ENCODE measurements around the gene HABP2.

HABP2 gene

DNA sequence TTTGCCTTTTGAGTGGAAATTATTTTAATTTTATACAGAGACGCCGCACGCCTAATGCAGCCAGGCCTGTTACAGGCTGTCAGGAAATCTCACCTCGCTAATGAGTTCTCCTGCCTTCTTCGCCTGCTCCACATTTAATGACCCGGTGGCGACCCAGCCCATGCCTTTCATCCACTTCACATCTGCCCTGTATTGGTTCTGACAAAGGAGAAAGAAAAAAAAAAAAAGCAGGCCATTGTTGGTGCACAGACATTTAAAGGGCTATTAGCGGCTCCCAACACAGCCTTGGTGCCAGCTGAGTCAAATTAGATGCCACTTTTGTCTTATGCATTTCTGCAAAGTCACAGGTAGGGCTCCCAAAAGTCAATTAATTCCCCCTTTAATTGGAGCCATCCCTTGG lies 67.7 kb downstream of the HABP2 start:
- H3K27ac ChIP-seq (ENCODE audit: low read length) = no peak overlapping the region
- H3K4me3 ChIP-seq (ENCODE audit: low read depth in 1 of 2, low read length in 2 of 2) = no peak overlapping the region
- no peaks in the 10 kb centered on the region for H3K9me3 ChIP-seq (ENCODE audit: control insufficient read depth in 1 of 2, low read length in 2 of 2)
- no peaks in the 10 kb centered on the region for H3K36me3 ChIP-seq (ENCODE audit: control insufficient read depth in 1 of 2, insufficient read depth in 2 of 2, low read length in 2 of 2)
- no peaks in the 10 kb centered on the region for H3K4me1 ChIP-seq (ENCODE audit: control insufficient read depth in 1 of 2, insufficient read depth in 2 of 2, low read length in 2 of 2)
- no peaks in the 10 kb centered on the region for H3K27me3 ChIP-seq (ENCODE audit: low read depth, low read length)

DNA sequence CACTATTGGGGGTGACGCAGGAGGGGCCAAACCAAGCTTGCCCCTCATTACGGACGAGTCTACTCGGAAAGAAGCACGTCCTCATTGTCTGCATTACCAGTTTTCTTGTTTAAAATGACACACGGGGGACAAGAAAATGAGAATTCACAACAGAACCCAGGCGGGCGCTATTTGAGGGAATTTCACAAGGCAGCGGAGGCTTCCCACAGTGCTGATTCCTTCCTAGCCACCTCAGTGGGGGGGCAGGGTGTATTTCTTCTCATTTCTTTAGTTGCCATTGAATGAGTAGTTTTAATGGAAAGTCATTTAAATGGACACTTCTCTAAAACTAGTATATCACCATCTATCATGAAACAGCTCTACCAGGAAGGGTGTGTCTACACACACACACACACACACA lies 68.1 kb downstream of the HABP2 start:
- H3K36me3 ChIP-seq (ENCODE audit: control insufficient read depth in 1 of 2, insufficient read depth in 2 of 2, low read length in 2 of 2) = no peaks in the 10 kb centered on the region
- no peaks in the 10 kb centered on the region for H3K4me1 ChIP-seq (ENCODE audit: control insufficient read depth in 1 of 2, insufficient read depth in 2 of 2, low read length in 2 of 2)
- no peak overlapping the region for H3K27ac ChIP-seq (ENCODE audit: low read length)
- H3K9me3 ChIP-seq (ENCODE audit: control insufficient read depth in 1 of 2, low read length in 2 of 2) = no peaks in the 10 kb centered on the region
- H3K27me3 ChIP-seq (ENCODE audit: low read depth, low read length) = no peaks in the 10 kb centered on the region
- H3K4me3 ChIP-seq (ENCODE audit: low read depth in 1 of 2, low read length in 2 of 2) = no peak overlapping the region

DNA sequence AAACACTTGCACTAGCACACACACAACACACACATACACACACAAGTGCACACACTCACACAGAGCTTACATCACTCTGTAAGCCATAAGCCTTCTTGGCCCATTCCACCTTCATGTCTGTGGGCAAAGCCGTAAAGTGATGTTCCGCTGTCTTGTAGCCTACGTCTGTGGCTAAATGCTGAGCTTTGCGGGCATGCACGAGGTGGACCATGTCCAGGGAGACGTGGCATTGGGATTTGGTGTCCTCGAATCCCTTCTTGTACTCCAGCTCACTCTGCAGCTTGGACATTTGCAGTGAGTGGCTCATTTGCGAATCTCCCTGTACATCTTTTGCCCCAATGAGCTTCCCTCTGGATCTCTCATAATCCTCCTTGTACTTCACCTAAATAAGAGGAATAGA lies 68.9 kb downstream of the HABP2 start:
- Histone ChIP-seq H3K4me3 (ENCODE audit: low read depth in 1 of 2, low read length in 2 of 2) (no peak overlapping the region), H3K9me3 (ENCODE audit: control insufficient read depth in 1 of 2, low read length in 2 of 2) (no peaks in the 10 kb centered on the region), H3K4me1 (ENCODE audit: control insufficient read depth in 1 of 2, insufficient read depth in 2 of 2, low read length in 2 of 2) (peaks cover 0 to 2% of the 10 kb centered on the region in 2 donors), H3K27ac (ENCODE audit: low read length) (no peak overlapping the region), H3K36me3 (ENCODE audit: control insufficient read depth in 1 of 2, insufficient read depth in 2 of 2, low read length in 2 of 2) (no peaks in the 10 kb centered on the region), H3K27me3 (ENCODE audit: low read depth, low read length) (no peaks in the 10 kb centered on the region)

DNA sequence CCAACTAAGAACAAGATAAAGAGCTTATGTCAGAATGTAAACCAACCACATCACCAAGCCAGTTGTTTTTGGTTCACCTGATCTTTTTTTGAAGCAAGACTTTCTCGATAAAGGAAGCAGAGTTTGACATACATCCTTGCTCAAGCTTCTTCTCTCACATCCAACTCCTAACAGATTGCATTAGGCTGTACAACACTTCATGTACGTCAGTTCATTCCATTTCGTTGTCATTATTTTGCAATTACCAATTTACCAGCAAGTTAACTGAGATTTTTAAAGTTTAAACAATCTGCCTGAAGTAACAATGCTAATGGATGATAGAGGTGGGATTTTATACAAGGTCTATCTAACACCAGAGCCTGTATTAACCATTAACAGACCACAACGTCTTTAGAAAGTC lies 70.0 kb downstream of the HABP2 start:
- Histone ChIP-seq H3K27me3 (ENCODE audit: low read depth, low read length) (no peaks in the 10 kb centered on the region), H3K9me3 (ENCODE audit: control insufficient read depth in 1 of 2, low read length in 2 of 2) (no peaks in the 10 kb centered on the region), H3K27ac (ENCODE audit: low read length) (no peak overlapping the region), H3K4me3 (ENCODE audit: low read depth in 1 of 2, low read length in 2 of 2) (no peak overlapping the region), H3K36me3 (ENCODE audit: control insufficient read depth in 1 of 2, insufficient read depth in 2 of 2, low read length in 2 of 2) (no peaks in the 10 kb centered on the region), H3K4me1 (ENCODE audit: control insufficient read depth in 1 of 2, insufficient read depth in 2 of 2, low read length in 2 of 2) (peaks cover 0 to 3% of the 10 kb centered on the region in 2 donors)

DNA sequence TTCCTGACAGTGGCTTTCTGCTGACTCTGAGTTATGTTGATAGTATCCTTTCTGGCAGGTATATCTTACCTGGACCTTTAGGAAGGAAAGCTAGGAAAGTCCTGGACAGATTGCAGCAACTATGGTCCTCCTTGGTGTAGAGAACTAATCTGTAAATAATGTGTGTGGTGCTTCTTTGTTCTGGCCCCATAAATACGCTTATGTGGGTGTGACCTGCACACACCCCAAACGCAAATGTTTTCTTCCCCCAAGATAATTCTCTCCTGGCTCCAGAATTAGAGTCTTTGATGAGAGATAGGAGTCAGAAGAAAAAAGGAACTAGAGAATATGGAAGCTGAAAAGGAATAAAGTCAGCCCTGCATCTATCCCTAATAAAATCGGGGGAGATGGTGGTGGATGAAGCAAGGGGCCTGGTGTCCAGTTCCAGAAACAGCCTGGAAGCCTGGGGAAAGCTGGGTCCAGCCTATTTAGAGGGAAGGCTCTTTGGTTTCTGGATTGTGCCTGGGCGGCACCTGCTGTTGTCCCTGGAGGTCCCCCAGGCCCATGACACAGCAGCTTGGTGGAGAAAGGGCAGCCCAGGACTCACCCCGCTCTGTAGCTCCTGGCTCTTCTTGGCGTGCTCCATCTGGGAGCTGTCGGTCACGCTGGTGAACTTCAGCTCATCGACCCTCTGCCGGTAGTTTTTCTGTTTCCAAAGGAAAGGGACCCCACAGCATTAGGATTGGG lies 72.8 kb downstream of the HABP2 start:
- Histone ChIP-seq H3K27me3 (ENCODE audit: low read depth, low read length) (no peaks in the 10 kb centered on the region), H3K36me3 (ENCODE audit: control insufficient read depth in 1 of 2, insufficient read depth in 2 of 2, low read length in 2 of 2) (no peaks in the 10 kb centered on the region), H3K27ac (ENCODE audit: low read length) (no peak overlapping the region), H3K4me1 (ENCODE audit: control insufficient read depth in 1 of 2, insufficient read depth in 2 of 2, low read length in 2 of 2) (peaks cover 0 to 3% of the 10 kb centered on the region in 2 donors), H3K9me3 (ENCODE audit: control insufficient read depth in 1 of 2, low read length in 2 of 2) (no peaks in the 10 kb centered on the region), H3K4me3 (ENCODE audit: low read depth in 1 of 2, low read length in 2 of 2) (no peak overlapping the region)

DNA sequence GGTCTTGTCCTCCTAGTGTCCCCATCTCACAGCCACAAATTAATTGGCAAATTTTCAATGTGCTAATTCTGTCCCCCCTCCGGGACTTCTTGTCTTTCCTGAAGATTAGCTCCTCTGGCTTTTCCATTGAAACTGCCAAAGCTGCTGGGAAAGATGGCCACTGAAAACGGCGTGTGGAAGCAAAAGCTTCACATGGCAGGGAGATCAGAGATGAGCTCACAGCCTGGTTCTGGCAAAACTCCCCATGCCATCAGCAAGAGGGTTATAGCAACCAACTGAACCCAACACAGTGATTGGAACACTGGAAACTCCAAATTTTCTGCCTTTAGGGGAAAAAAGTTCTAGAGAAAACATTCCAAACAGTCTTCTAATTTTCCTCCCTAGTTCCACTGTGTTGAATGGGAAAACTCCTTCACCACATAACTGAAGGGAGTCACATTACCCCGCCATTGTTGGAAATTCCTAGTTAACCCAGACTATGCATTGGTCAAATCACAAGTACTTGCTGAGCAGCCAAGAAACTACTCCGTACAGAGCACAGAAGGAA lies 74.0 kb downstream of the HABP2 start:
- no peak overlapping the region for H3K27ac ChIP-seq (ENCODE audit: low read length)
- H3K9me3 ChIP-seq (ENCODE audit: control insufficient read depth in 1 of 2, low read length in 2 of 2) = no peaks in the 10 kb centered on the region
- H3K4me1 ChIP-seq (ENCODE audit: control insufficient read depth in 1 of 2, insufficient read depth in 2 of 2, low read length in 2 of 2) = peaks cover 0 to 3% of the 10 kb centered on the region in 2 donors
- H3K36me3 ChIP-seq (ENCODE audit: control insufficient read depth in 1 of 2, insufficient read depth in 2 of 2, low read length in 2 of 2) = no peaks in the 10 kb centered on the region
- H3K27me3 ChIP-seq (ENCODE audit: low read depth, low read length) = no peaks in the 10 kb centered on the region
- no peak overlapping the region for H3K4me3 ChIP-seq (ENCODE audit: low read depth in 1 of 2, low read length in 2 of 2)

DNA sequence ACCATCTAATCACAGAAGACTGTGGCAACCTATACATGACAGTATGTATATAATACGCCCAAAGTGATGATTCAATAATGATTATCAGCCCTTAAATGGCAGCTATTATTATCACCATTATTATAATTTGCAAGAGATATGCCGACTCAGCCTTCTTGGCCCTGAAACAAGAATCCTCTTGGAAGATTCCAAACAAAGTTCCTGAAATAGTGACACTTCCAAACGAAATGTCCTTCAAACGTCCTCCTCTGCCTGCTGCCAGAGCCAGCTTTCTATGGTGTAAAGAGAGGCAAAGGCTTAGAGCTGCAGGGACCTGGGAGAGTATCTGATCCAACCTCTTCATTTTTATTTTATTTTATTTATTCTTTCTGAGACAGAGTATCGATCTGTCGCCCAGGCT lies 75.0 kb downstream of the HABP2 start:
- Histone ChIP-seq H3K27me3 (ENCODE audit: low read depth, low read length) (no peaks in the 10 kb centered on the region), H3K4me1 (ENCODE audit: control insufficient read depth in 1 of 2, insufficient read depth in 2 of 2, low read length in 2 of 2) (peaks cover 0 to 3% of the 10 kb centered on the region in 2 donors), H3K36me3 (ENCODE audit: control insufficient read depth in 1 of 2, insufficient read depth in 2 of 2, low read length in 2 of 2) (no peaks in the 10 kb centered on the region), H3K27ac (ENCODE audit: low read length) (no peak overlapping the region), H3K9me3 (ENCODE audit: control insufficient read depth in 1 of 2, low read length in 2 of 2) (no peaks in the 10 kb centered on the region), H3K4me3 (ENCODE audit: low read depth in 1 of 2, low read length in 2 of 2) (no peak overlapping the region)

DNA sequence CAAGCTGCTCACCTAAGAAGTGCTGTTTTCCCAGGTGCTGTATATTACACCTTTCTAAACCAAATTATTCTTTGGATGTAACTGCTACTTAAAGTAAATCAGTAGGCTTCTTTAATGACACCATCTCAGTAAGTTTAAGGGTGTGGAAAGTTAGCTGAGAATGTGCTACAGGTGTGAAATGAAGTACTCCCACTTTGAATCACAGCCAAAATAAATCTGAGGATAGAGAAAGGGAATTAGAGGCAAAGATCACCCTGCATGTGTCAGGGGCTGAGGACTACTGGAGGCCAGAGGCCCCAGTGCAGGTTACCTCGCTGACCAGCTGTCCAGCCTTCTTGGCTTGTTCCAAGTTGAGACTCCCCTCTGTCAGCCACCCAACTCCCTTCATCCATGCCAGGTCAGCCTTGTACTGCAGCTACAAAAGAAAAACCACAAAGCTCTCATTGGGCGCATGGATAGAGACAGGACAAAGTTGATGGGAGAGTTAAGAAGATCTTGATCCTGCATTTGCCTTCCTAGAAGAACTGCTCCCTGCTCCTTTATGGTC lies 75.8 kb downstream of the HABP2 start:
- H3K27ac ChIP-seq (ENCODE audit: low read length) = no peak overlapping the region
- peaks cover 0 to 3% of the 10 kb centered on the region in 2 donors for H3K4me1 ChIP-seq (ENCODE audit: control insufficient read depth in 1 of 2, insufficient read depth in 2 of 2, low read length in 2 of 2)
- no peaks in the 10 kb centered on the region for H3K9me3 ChIP-seq (ENCODE audit: control insufficient read depth in 1 of 2, low read length in 2 of 2)
- no peaks in the 10 kb centered on the region for H3K27me3 ChIP-seq (ENCODE audit: low read depth, low read length)
- H3K4me3 ChIP-seq (ENCODE audit: low read depth in 1 of 2, low read length in 2 of 2) = no peak overlapping the region
- no peaks in the 10 kb centered on the region for H3K36me3 ChIP-seq (ENCODE audit: control insufficient read depth in 1 of 2, insufficient read depth in 2 of 2, low read length in 2 of 2)

DNA sequence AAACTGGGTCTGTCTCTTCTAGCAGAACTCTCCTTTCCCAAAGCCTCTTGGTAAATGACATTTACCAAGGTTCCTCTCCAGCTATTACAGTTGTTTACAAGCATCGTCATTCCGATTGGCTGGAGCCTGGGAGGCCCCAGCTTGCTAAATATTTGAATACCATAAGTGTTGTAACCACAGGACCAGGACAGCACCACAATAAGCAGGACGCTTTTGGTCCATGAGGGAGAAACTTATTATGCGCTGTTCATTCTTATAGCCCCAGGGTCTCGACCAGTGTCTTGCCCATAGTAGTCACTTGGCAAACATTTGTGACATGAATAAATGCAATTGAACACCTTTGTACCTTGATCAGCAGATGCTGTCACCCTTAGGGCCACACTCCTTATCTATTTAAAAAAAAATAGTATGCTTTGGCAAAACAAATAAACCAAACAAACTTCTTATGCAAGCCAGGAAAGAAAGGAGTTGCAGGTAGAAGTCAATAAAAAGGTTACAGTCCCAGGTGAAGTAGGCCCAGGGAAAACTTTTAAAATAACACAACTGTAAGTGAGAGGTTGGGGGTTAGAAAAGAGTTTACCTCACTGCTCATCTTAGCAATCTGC lies 78.2 kb downstream of the HABP2 start:
- no peaks in the 10 kb centered on the region for H3K36me3 ChIP-seq (ENCODE audit: control insufficient read depth in 1 of 2, insufficient read depth in 2 of 2, low read length in 2 of 2)
- H3K4me3 ChIP-seq (ENCODE audit: low read depth in 1 of 2, low read length in 2 of 2) = no peak overlapping the region
- no peak overlapping the region for H3K27ac ChIP-seq (ENCODE audit: low read length)
- peaks cover 0 to 3% of the 10 kb centered on the region in 2 donors for H3K4me1 ChIP-seq (ENCODE audit: control insufficient read depth in 1 of 2, insufficient read depth in 2 of 2, low read length in 2 of 2)
- no peaks in the 10 kb centered on the region for H3K9me3 ChIP-seq (ENCODE audit: control insufficient read depth in 1 of 2, low read length in 2 of 2)
- H3K27me3 ChIP-seq (ENCODE audit: low read depth, low read length) = no peaks in the 10 kb centered on the region

DNA sequence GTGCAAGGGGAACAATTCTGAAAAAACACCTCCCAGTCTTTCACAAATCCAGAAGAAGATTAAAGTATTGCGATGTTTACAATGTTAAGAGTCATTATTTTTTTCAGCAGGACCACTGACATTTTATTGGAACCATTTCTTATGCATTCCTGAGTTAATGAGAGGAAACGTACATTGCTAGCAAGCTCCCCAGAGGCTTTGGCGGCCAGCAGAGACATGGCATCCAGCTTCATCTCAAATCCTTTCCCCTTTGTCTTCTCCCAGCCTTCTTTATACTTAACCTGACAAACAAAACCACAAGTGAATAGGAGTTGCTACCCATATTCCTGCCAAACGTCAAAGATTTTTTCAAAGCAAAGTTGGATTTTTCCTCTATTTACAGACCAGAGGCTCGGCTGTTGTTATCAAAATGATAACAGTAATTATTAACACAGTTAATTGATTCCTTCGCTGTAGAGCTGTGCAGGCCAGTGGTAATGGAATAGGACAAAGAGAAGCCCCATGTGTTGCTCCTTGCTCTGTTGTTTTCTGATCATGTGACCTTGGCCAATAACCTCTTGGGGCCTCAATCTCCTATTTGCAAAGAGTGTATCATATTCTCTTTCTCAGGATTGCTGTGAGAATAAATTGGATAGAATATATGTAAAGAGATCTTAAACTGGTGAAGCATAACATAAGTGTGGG lies 79.0 kb downstream of the HABP2 start:
- Histone ChIP-seq H3K4me3 (ENCODE audit: low read depth in 1 of 2, low read length in 2 of 2) (no peak overlapping the region), H3K27ac (ENCODE audit: low read length) (no peak overlapping the region), H3K27me3 (ENCODE audit: low read depth, low read length) (no peaks in the 10 kb centered on the region), H3K9me3 (ENCODE audit: control insufficient read depth in 1 of 2, low read length in 2 of 2) (no peaks in the 10 kb centered on the region), H3K4me1 (ENCODE audit: control insufficient read depth in 1 of 2, insufficient read depth in 2 of 2, low read length in 2 of 2) (peaks cover 0 to under 1% of the 10 kb centered on the region in 2 donors), H3K36me3 (ENCODE audit: control insufficient read depth in 1 of 2, insufficient read depth in 2 of 2, low read length in 2 of 2) (no peaks in the 10 kb centered on the region)

Data from muscle layer of duodenum (tissue), 2 donors.